ENCODE data around the gene RXFP4.
"Not testable (repeated sequence)": the region's sequence is repeated elsewhere in the genome, so short reads cannot be mapped to it uniquely, and the experiment has no call there.

GRCh38 chr1:155896476-155896875 is 45.0 kb upstream of the RXFP4 start:
- TF ChIP-seq, protein P1, sequence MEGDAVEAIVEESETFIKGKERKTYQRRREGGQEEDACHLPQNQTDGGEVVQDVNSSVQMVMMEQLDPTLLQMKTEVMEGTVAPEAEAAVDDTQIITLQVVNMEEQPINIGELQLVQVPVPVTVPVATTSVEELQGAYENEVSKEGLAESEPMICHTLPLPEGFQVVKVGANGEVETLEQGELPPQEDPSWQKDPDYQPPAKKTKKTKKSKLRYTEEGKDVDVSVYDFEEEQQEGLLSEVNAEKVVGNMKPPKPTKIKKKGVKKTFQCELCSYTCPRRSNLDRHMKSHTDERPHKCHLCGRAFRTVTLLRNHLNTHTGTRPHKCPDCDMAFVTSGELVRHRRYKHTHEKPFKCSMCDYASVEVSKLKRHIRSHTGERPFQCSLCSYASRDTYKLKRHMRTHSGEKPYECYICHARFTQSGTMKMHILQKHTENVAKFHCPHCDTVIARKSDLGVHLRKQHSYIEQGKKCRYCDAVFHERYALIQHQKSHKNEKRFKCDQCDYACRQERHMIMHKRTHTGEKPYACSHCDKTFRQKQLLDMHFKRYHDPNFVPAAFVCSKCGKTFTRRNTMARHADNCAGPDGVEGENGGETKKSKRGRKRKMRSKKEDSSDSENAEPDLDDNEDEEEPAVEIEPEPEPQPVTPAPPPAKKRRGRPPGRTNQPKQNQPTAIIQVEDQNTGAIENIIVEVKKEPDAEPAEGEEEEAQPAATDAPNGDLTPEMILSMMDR (IDR thresholded peaks at IDR 0.05): not testable (repeated sequence)
- not testable (repeated sequence) for TF ChIP-seq EP300 (IDR thresholded peaks at IDR 0.05); POLR2AphosphoS5 (IDR thresholded peaks at IDR 0.05); POLR2A (IDR thresholded peaks at IDR 0.05; ENCODE audit: low read depth)
